Upper lobe of left lung (tissue), 4 donors: ENCODE results near the gene MOB3C.

Experiments
- CTCF ChIP-seq, 6 experiments: fragments of 450-650 bp in 4 of 6; fragments of 200-600 bp in 2 of 6; sonication (generic) in 2 of 6; IDR thresholded peaks; one replicate each; pipeline ENCODE4 v1.5.1; 2016 to 2019; ENCODE audit warnings: antibody characterized with exemption in 6 of 6
- POLR2A ChIP-seq, 4 donors: fragments of 450-650 bp; IDR thresholded peaks; one replicate each; pipeline ENCODE4 v1.5.1; 2016 to 2017; ENCODE audit warnings: antibody characterized with exemption in 4 of 4, mild to moderate bottlenecking in 2 of 4
- POLR2AphosphoS5 ChIP-seq, 2 donors: sonication (generic); formaldehyde crosslinking; IDR thresholded peaks; one replicate each; pipeline ENCODE4 v1.5.1; 2017; ENCODE audit warnings: antibody characterized with exemption in 2 of 2

GRCh38 chr1:46575300-46575699 is 41.3 kb downstream of the MOB3C start:
- TF ChIP-seq CTCF (IDR thresholded peaks at IDR 0.05) (no peak), POLR2AphosphoS5 (IDR thresholded peaks at IDR 0.05) (no peak), POLR2A (IDR thresholded peaks at IDR 0.05) (no peak)
